HG03558 (cell line): ENCODE data around the gene SMAP1.

Experiments
- ATAC-seq: cut with Tn5 transposase; IDR thresholded peaks from one replicate; pipeline ENCODE4 v1.9.1; 2021; ENCODE audit warnings: moderate number of reproducible peaks; ENCODE audit not compliant: unreplicated experiment; ENCODE audit errors: extremely low read depth

The SMAP1 gene

DNA sequence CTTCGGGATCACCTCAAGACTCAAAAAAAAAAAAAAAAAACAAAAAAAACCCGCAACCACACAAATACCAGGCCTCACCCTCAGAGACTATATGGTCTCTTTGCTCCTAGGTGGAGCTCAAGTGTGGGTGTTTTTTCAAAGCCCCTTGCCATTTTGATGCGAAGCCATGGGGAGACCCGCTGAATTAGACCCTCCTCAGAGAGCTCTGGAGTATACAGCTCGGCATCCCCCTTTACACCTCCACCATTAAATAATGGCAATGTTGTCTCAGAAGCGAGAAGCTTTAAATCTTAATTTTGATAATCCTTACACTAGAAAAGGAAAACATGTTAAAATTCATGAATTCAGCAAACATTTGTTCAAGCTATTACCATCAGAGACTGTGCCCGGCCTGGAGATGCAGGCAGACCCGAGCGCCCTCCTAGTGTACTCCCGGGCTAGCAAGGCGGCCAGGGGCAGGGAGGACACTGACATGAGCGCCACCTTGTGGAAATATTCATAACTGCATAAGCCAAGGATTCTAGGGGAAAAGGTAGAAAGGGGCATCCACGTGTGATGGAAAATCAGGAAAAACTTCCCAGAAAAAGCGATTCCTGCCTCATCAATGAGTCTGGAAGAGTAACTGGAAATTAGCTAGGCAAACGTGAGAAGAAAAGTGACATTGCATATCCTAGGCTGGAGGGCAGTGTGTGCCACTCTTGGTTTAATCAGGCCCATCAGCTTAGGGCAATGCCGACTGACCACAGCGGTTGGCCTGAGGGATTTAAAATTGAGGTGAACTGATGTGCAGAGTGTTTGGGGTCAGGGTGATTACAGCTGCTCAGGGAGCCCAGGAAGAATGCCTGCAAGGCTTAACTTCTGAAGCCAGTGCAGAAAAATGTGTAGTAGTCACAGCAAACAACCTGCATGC lies 216.6 kb downstream of the SMAP1 start:
- no peak for ATAC-seq

GRCh38 chr6:70886071-70886470 lies 218.4 kb downstream of the SMAP1 start:
- no peak for ATAC-seq

- ATAC-seq, result no peak
These were observed 219.0 kb downstream of the SMAP1 start for GRCh38 chr6:70886661-70887060.

DNA sequence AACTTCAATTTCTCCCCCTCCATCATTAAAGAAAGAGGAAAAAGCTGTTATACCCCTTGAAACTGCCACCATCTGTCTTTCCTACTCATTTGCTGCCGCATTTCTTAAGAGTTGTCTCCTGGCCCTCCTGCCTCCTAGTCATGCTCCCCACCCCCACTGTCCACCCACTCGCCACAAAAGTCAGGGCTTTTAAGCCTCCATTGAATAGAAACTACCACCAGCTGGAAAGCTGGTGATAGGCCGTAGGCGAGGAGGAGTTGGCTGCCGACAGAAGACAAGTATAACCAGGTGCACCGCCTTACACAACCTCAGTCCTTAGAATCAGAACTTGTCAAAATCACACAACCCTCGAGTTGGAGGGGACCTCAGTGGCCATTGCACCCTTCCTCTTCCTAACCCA lies 221.6 kb downstream of the SMAP1 start:
- ATAC-seq, result no peak

DNA sequence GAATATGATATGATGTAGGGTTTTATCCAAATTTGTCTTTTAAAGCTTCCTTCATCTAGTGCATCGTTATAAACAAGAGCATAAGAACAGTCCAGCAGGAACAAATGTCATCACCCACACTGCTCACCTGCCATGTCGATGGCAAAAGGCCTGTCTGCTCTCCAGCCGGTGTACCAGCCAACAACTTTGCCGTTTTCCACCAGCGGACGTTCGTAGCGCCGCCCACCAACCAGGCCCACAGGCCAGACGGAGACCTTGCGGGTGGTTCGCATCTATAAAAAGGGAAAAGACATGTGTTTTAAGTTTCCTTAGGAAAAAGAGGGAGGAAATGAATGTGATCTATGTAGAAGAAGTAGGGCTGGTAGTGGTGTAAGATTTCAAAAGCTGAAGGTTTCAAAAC lies 226.3 kb downstream of the SMAP1 start:
- no peak for ATAC-seq

- ATAC-seq, result no peak
These were observed 232.4 kb downstream of the SMAP1 start for GRCh38 chr6:70900047-70900446.

- ATAC-seq, result no peak
These were observed 233.6 kb downstream of the SMAP1 start for GRCh38 chr6:70901324-70901723.

DNA sequence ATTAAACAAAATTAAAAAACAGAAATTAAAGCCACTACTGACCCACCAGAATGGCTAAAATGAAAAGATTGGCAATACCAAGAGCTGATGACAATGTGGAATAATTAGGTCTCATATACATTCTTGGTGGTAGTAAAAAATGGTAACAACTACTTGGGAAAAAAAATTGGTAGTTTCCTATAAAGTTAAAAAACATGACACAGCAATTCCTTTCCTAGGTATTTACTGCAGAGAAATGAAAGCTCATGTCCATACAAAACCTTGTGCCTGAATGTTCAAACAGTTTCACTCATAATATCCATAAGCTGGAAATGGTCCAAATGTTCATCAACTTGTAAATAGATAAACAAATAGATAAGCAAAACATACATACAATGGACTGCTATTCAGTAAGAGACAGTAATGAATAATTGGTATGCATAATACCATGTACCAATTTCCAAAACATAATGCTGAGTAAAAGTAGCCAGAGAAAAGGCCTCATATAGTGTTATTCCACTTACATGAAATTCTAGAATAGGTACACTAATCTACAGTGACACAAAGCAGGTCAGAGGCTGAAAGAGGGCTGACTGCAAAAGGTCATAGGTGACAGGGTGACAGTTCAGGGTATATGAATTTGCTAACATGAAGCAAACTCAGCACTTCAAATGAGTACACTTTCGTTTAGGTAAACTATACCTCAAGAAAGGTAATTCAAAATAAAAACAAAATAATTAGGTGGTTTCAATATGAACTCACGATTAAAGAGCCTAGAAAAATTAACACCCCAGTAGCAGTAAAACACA lies 236.2 kb downstream of the SMAP1 start:
- ATAC-seq, result no peak

DNA sequence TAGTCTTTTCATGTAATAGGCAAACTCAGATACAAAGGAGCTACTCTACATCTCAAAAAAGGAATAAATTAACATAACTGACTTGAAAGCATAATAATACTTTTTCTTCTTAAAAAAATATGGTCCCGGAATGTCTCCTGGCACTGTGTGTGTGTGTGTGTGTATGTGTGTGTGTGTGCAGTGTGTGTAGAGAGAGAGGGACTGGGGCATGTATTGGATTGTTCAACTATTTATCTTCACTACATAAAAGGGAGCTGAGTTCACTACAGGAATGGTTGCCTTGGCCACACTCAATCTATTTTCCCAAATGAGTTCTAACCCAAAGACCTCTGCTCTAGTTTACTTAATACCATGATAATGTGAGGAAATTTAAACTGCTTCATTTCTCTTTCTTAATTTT lies 238.1 kb downstream of the SMAP1 start:
- no peak for ATAC-seq
